H9 (cell line): Measurements from ENCODE around the gene CTBS. TPM values are rescaled to one million over a fixed set of nuclear protein-coding genes. Genes with fewer than 3 reads are reported as not detected.

Source experiments
- DNase-seq: peaks from one replicate; pipeline ENCODE4 v3.0.0-alpha.2; 2017
- H2AFZ ChIP-seq: one replicate; pipeline ENCODE4 v1.6.1; 2013; ENCODE audit warnings: mild to moderate bottlenecking, low read length, control low read depth, moderate library complexity
- H2AK5ac ChIP-seq: 2 replicates; pipeline ENCODE4 v1.6.1; 2013; ENCODE audit warnings: low read length, control low read depth, mixed read lengths; ENCODE audit not compliant: insufficient read length
- H2BK120ac ChIP-seq: one replicate; pipeline ENCODE4 v1.6.1; 2013; ENCODE audit warnings: low read depth, mild to moderate bottlenecking, low read length, control low read depth, inconsistent platforms; ENCODE audit not compliant: poor library complexity, severe bottlenecking
- H2BK12ac ChIP-seq: 2 replicates; pipeline ENCODE4 v1.6.1; 2013; ENCODE audit warnings: low read length, control low read depth, mixed read lengths, low read depth; ENCODE audit not compliant: insufficient read length
- H2BK15ac ChIP-seq: 2 replicates; pipeline ENCODE4 v1.6.1; 2013; ENCODE audit warnings: low read depth, low read length, control low read depth
- H2BK20ac ChIP-seq: one replicate; pipeline ENCODE4 v1.6.1; 2013; ENCODE audit warnings: low read depth, mild to moderate bottlenecking, low read length, control low read depth, inconsistent platforms; ENCODE audit not compliant: poor library complexity, severe bottlenecking
- H2BK5ac ChIP-seq: 2 replicates; pipeline ENCODE4 v1.6.1; 2013; ENCODE audit warnings: low read length, control low read depth, mixed read lengths; ENCODE audit not compliant: insufficient read length
- H3K14ac ChIP-seq: 2 replicates; pipeline ENCODE4 v1.6.1; 2013; ENCODE audit warnings: low read length, control low read depth; ENCODE audit not compliant: insufficient read depth
- H3K18ac ChIP-seq: 2 replicates; pipeline ENCODE4 v1.6.1; 2013; ENCODE audit warnings: low read depth, mild to moderate bottlenecking, mixed read lengths, low read length, control low read depth; ENCODE audit not compliant: insufficient read length
- H3K23ac ChIP-seq: 2 replicates; pipeline ENCODE4 v1.6.1; 2013; ENCODE audit warnings: low read length, control low read depth, mixed read lengths, low read depth; ENCODE audit not compliant: insufficient read length
- H3K23me2 ChIP-seq: 2 replicates; pipeline ENCODE4 v1.6.1; 2013; ENCODE audit warnings: low read depth, mild to moderate bottlenecking, mixed read lengths, low read length, control low read depth; ENCODE audit not compliant: insufficient read length, poor library complexity, severe bottlenecking
- H3K27ac ChIP-seq: 2 replicates; pipeline ENCODE4 v1.5.1; 2013; ENCODE audit warnings: low read length, control low read depth, mixed read lengths, low read depth; ENCODE audit not compliant: insufficient read length
- H3K27me3 ChIP-seq: 2 replicates; pipeline ENCODE4 v1.6.1; 2013; ENCODE audit warnings: low read length, control low read depth, inconsistent platforms; ENCODE audit not compliant: insufficient read depth
- H3K4ac ChIP-seq: 2 replicates; pipeline ENCODE4 v1.6.1; 2013; ENCODE audit warnings: low read depth, mild to moderate bottlenecking, control low read depth, inconsistent platforms, low read length, moderate library complexity
- H3K4me1 ChIP-seq: 2 replicates; pipeline ENCODE4 v1.6.1; 2013; ENCODE audit warnings: low read length, control low read depth, inconsistent platforms; ENCODE audit not compliant: insufficient read depth
- H3K4me2 ChIP-seq: 2 replicates; pipeline ENCODE4 v1.6.1; 2013; ENCODE audit warnings: low read length, control low read depth, mixed read lengths; ENCODE audit not compliant: insufficient read length, insufficient read depth
- H3K56ac ChIP-seq: 2 replicates; pipeline ENCODE4 v1.6.1; 2013; ENCODE audit warnings: low read depth, mild to moderate bottlenecking, mixed read lengths, low read length, control low read depth; ENCODE audit not compliant: insufficient read length
- H3K79me1 ChIP-seq: 2 replicates; pipeline ENCODE4 v1.6.1; 2013; ENCODE audit warnings: low read depth, mild to moderate bottlenecking, moderate library complexity, low read length, control low read depth, inconsistent platforms; ENCODE audit not compliant: insufficient read depth, poor library complexity, severe bottlenecking
- H3K79me2 ChIP-seq: 2 replicates; pipeline ENCODE4 v1.6.1; 2013; ENCODE audit warnings: low read length, control low read depth, inconsistent platforms; ENCODE audit not compliant: insufficient read depth
- H3K9ac ChIP-seq: 2 replicates; pipeline ENCODE4 v1.6.1; 2013; ENCODE audit warnings: low read length, control low read depth, mixed read lengths; ENCODE audit not compliant: insufficient read length; ENCODE audit errors: extremely low read depth
- H3K9me3 ChIP-seq: one replicate; pipeline ENCODE4 v1.6.1; 2013; ENCODE audit warnings: low read depth, low read length, inconsistent platforms; ENCODE audit not compliant: control insufficient read depth
- H3T11ph ChIP-seq: one replicate; pipeline ENCODE4 v1.6.1; 2013; ENCODE audit warnings: mild to moderate bottlenecking, low read length, control low read depth, inconsistent platforms
- H4K20me1 ChIP-seq: one replicate; pipeline ENCODE4 v1.6.1; 2013; ENCODE audit not compliant: control insufficient read depth, insufficient read length, insufficient read depth
- H4K5ac ChIP-seq: 2 replicates; pipeline ENCODE4 v1.6.1; 2013; ENCODE audit warnings: low read depth, mild to moderate bottlenecking, mixed read lengths, low read length, control low read depth; ENCODE audit not compliant: insufficient read length
- H4K8ac ChIP-seq: replicated peaks from 2 replicates; pipeline ENCODE4 v1.6.1; 2013; ENCODE audit warnings: low read length, control low read depth, mixed read lengths, low read depth; ENCODE audit not compliant: insufficient read length
- H4K91ac ChIP-seq: 2 replicates; pipeline ENCODE4 v1.6.1; 2013; ENCODE audit warnings: low read depth, mild to moderate bottlenecking, moderate library complexity, mixed read lengths, low read length, control low read depth; ENCODE audit not compliant: insufficient read length
- H3K27ac Mint-ChIP-seq, 3 experiments: 2 replicates in 2 of 3; 3 replicates in 1 of 3; pipeline ENCODE4 v1.8.0; 2020 to 2021; ENCODE audit warnings: mixed read lengths in 3 of 3, mild to moderate bottlenecking in 1 of 3, moderate library complexity in 1 of 3
- H3K27me3 Mint-ChIP-seq: 2 replicates; pipeline ENCODE4 v1.8.0; 2021; ENCODE audit warnings: low read depth, mild to moderate bottlenecking, moderate library complexity, mixed read lengths
- H3K36me3 Mint-ChIP-seq, 3 experiments: 2 replicates in 2 of 3; 3 replicates in 1 of 3; pipeline ENCODE4 v1.8.0; 2020 to 2021; ENCODE audit warnings: low read depth in 3 of 3, mixed read lengths in 3 of 3; ENCODE audit not compliant: insufficient read depth in 1 of 3
- H3K4me1 Mint-ChIP-seq, 2 experiments: 2 replicates each; pipeline ENCODE4 v1.8.0; 2020; ENCODE audit warnings: mixed read lengths in 2 of 2
- H3K4me3 Mint-ChIP-seq, 2 experiments: 2 replicates in 1 of 2; 3 replicates in 1 of 2; pipeline ENCODE4 v1.8.0; 2020 to 2021; ENCODE audit warnings: mild to moderate bottlenecking in 2 of 2, mixed read lengths in 2 of 2, moderate library complexity in 1 of 2
- H3K9me3 Mint-ChIP-seq, 2 experiments: 2 replicates in 1 of 2; 3 replicates in 1 of 2; pipeline ENCODE4 v1.8.0; 2020; ENCODE audit warnings: mild to moderate bottlenecking in 2 of 2, mixed read lengths in 2 of 2, moderate library complexity in 1 of 2
- CTCF ChIP-seq: fragments of 200-600 bp; sonication (generic); conservative IDR thresholded peaks from 3 replicates; pipeline ENCODE4 v1.8.0; 2021; ENCODE audit warnings: antibody characterized with exemption, mild to moderate bottlenecking
- WGBS: extraction: QIAGEN DNeasy Blood & Tissue Kit; methylation state at CpG from one replicate; pipeline ENCODE4 v1.1.7; 2013; ENCODE audit warnings: missing lambda C conversion rate, low lambda C conversion rate, mixed read lengths; ENCODE audit not compliant: insufficient read length; ENCODE audit errors: extremely low coverage; 5-methylcytosine and 5-hydroxymethylcytosine counted together
- total RNA-seq: library from RNA; stranded (reverse); gene quantifications from 2 replicates; pipeline ENCODE4 v1.2.1, GENCODE V29; 2021

CTBS gene
- total RNA-seq, 1 experiment from 2014 or later, result 2.8 TPM

DNA sequence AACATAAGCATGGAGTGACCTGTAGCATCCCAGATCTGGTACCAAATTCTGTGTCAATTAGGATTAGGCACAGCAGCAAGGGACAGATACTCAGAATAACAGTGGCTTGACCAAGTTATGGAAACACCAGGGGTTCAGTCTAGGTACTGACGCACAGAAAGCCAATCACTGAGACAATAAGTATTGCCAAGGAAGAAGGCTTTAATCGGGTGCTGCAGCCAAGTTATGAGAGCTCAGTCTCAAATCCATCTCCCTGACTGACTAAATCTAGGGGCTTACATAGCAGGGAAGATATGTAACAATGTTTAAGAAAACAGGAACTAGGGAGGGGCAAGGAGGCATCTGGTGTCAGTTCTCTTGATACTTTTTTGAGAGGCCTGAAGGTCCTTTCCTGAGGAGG is 39.6 kb upstream of the CTBS start:
- Histone ChIP-seq H3K18ac (no peak overlapping the region), H3K56ac (no peak overlapping the region), H2BK12ac (no peak overlapping the region), H2BK20ac (no peak overlapping the region), H2BK120ac (no peak overlapping the region), H3K14ac (no peak overlapping the region), H4K91ac (no peak overlapping the region), H2BK15ac (no peak overlapping the region), H2AK5ac (no peak overlapping the region), H3K79me1 (no peaks in the 10 kb centered on the region), H3K4me2 (no peak overlapping the region), H4K8ac (no peak overlapping the region), H2AFZ (no peak overlapping the region), H2BK5ac (no peak overlapping the region), H3K9ac (no peak overlapping the region), H4K20me1 (no peaks in the 10 kb centered on the region), H3K4me1 (no peaks in the 10 kb centered on the region), H3K27ac (no peak overlapping the region), H3K27me3 (no peaks in the 10 kb centered on the region), H3K23me2 (no peaks in the 10 kb centered on the region), H3K23ac (no peak overlapping the region), H3T11ph (no peak overlapping the region), H4K5ac (no peak overlapping the region), H3K4ac (no peak overlapping the region), H3K79me2 (no peaks in the 10 kb centered on the region), H3K9me3 (peaks cover 15% of the 10 kb centered on the region)
- no peak for DNase-seq
- no peak for TF ChIP-seq CTCF
- no peak overlapping the region for H3K4me3 Mint-ChIP-seq
- WGBS, result no CpG with 5 or more reads among the region's 2 CpGs
- H3K27ac Mint-ChIP-seq, result no peak overlapping the region
- H3K4me1 Mint-ChIP-seq, result peaks cover 8% of the 10 kb centered on the region in 2 experiments
- H3K9me3 Mint-ChIP-seq, result peaks cover 31 to 35% of the 10 kb centered on the region in 2 experiments
- H3K27me3 Mint-ChIP-seq, result peaks cover 2% of the 10 kb centered on the region
- peaks cover 19 to 28% (median 19%) of the 10 kb centered on the region in 3 experiments for H3K36me3 Mint-ChIP-seq
